Spinal cord (tissue), 10 donors: Measurements from ENCODE around the gene TRIP13. TPM values are rescaled to one million over a fixed set of nuclear protein-coding genes. Genes with fewer than 3 reads are reported as not detected.
"Not testable (repeated sequence)": the region's sequence is repeated elsewhere in the genome, so short reads cannot be mapped to it uniquely, and the experiment has no call there.

Experiments
- DNase-seq, 6 donors: peaks; one replicate each; pipeline versions ENCODE4 v3.0.0 to v3.0.0-alpha.2; 2013 to 2015; ENCODE audit warnings: low spot score in 6 of 6, low read depth in 4 of 6
- H3K27ac ChIP-seq: one replicate; pipeline ENCODE4 v1.5.1; 2013; ENCODE audit warnings: low read depth, low read length, control low read depth
- H3K27me3 ChIP-seq: one replicate; pipeline ENCODE4 v1.6.1; 2013; ENCODE audit warnings: low read length; ENCODE audit not compliant: control insufficient read depth, insufficient read depth
- H3K36me3 ChIP-seq: one replicate; pipeline ENCODE4 v1.6.1; 2013; ENCODE audit warnings: low read length; ENCODE audit not compliant: control insufficient read depth, insufficient read depth
- H3K4me1 ChIP-seq: one replicate; pipeline ENCODE4 v1.6.1; 2013; ENCODE audit warnings: low read length; ENCODE audit not compliant: control insufficient read depth, insufficient read depth
- H3K4me3 ChIP-seq: one replicate; pipeline ENCODE4 v1.5.1; 2013; ENCODE audit warnings: low read depth, low read length, control low read depth
- H3K9me3 ChIP-seq: one replicate; pipeline ENCODE4 v1.6.1; 2013; ENCODE audit warnings: low read length; ENCODE audit not compliant: control insufficient read depth, insufficient read depth
- WGBS: methylation state at CpG from one replicate; pipeline ENCODE4 v1.1.5; 2013; ENCODE audit warnings: missing lambda C conversion rate; ENCODE audit not compliant: insufficient coverage; 5-methylcytosine and 5-hydroxymethylcytosine counted together
- long read RNA-seq, 4 donors: transcript quantifications; one replicate each; lab custom pipeline, GENCODE V29; 2026
- polyA plus RNA-seq, 2 donors: library from polyadenylated mRNA; unstranded; fragments of 120-200 nt; gene quantifications; one replicate each; pipeline ENCODE4 v1.2.1, GENCODE V29; 2013; ENCODE audit not compliant: insufficient read length in 2 of 2
- total RNA-seq, 2 donors: library from RNA; depleted of rRNA in 1 of 2; stranded (reverse); fragments of 120-200 nt in 1 of 2; fragments of >200 nt in 1 of 2; gene quantifications; one replicate each; pipeline versions ENCODE4 v1.2.3 to v1.2.4, GENCODE V29; 2013 to 2014
- donor health status: healthy.

The TRIP13 gene, protein sequence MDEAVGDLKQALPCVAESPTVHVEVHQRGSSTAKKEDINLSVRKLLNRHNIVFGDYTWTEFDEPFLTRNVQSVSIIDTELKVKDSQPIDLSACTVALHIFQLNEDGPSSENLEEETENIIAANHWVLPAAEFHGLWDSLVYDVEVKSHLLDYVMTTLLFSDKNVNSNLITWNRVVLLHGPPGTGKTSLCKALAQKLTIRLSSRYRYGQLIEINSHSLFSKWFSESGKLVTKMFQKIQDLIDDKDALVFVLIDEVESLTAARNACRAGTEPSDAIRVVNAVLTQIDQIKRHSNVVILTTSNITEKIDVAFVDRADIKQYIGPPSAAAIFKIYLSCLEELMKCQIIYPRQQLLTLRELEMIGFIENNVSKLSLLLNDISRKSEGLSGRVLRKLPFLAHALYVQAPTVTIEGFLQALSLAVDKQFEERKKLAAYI
- total RNA-seq (1 to 10 TPM; 5.8 to 7.3 TPM), polyA plus RNA-seq (10 to 100 TPM in 1 of 2 donors, 1 to 10 TPM in 1; 9.8 to 10.4 TPM)
- long read RNA-seq, donor 1, partial matches to known transcripts, result 0 of 2 reads
- long read RNA-seq, donor 1, other reads (novel, unspliced or antisense), result 0 of 2 reads
- long read RNA-seq, donor 2, result 0 reads
- long read RNA-seq, donor 3, partial matches to known transcripts, result 0 of 1 reads
- long read RNA-seq, donor 3, other reads (novel, unspliced or antisense), result 0 of 1 reads
- long read RNA-seq, donor 4, partial matches to known transcripts, result 0 of 3 reads
- long read RNA-seq, donor 4, other reads (novel, unspliced or antisense), result 0 of 3 reads

DNA sequence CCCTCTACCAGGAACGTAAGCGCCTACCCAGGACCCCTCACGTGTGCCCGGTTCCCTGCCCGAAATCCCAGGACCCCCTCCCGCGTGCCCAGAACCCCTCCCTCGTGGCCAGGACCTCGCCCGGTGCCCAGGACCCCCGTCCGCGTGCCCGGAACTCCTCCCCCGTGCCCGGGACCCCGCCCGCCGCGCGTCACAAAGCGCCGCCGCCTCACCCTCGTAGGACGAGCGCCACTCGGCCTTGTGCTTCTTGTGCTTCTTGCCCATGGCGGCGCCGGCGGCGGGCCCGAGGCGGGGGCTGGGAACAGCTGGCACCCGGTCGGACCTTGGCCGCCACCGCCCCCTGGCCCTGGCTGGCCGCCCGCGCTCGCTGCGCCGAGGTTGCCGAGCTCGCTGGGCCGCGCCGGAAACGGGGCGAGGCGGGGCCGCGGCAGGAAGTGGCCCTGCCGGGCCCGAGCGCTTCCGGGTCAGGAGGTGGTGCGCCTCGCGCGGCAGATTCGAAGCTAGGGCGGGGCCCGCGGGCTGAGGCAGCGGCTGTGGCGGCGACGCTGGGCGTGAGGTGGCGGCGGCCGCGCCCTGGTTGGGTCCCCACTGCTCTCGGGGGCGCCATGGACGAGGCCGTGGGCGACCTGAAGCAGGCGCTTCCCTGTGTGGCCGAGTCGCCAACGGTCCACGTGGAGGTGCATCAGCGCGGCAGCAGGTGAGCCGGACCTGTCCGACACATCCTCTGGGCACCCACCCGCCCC is at the start of gene TRIP13, which contains the start of gene BRD9:
Gene TRIP13, plus strand, starts transcription at position 491 of the 743 bp plus-strand sequence. Its CDS starts 115 bp downstream, at position 606.
Gene BRD9, minus strand, starts transcription at position 408 of the 743 bp plus-strand sequence. Its CDS starts 144 bp downstream, at position 264.
- under 1% methylated on average over 91 of the region's 91 CpGs for WGBS
- Histone ChIP-seq H3K4me1 (peaks cover 25% of the 10 kb centered on the region), H3K36me3 (peaks cover 33% of the 10 kb centered on the region), H3K27ac (peak within 1 kb of the TSS; percentile 25), H3K27me3 (no peaks in the 10 kb centered on the region), H3K4me3 (peak within 1 kb of the TSS; percentile 84), H3K9me3 (no peaks in the 10 kb centered on the region)
- peak in 5 of 6 donors; percentile 49 to 93 (median 69) for DNase-seq

DNA sequence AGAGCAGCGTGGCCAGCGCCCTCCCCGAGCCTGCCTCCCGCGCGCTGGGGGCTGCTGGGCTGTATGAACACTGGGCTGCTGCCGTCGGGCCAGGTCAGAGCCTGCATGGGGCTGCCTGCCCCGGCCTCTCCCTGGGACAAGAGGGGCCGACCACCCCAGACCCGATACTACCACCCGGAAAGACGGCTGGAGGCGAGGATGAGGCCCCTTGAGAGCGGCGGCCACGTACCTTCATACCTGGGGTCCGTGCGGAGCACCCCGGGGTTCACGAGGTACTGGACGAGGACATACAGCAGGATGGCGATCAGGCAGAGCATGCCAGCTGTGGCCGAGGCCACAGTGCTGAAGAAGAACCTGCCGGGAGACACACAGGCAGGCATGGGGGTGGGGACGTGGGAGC is 49.3 kb upstream of the TRIP13 start:
- no CpG with 5 or more reads among the region's 26 CpGs for WGBS

DNA sequence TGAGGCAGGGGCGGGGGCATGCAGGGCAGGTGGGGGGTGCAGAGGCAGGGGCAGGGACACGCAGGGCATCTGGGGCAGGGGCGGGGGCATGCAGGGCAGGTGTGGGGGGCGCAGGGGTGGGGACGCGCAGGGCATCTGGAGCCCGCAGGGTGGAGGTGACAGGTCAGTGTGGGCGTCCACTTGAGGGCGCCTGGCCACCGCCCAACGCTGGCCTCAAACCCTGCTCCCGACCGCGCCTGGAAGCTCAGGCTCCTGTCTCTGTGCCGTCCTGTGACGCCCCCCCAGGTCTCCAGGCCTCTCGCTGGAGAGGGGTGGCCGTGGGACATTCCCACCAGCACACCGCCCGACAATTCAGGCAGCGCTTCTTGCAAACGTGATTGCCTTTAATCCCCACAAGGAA is 48.8 kb upstream of the TRIP13 start:
- H3K4me1 ChIP-seq, H3K27ac ChIP-seq, H3K27me3 ChIP-seq, H3K9me3 ChIP-seq, H3K4me3 ChIP-seq, DNase-seq: not testable (repeated sequence)
- peaks cover 51% of the 10 kb centered on the region for H3K36me3 ChIP-seq
- WGBS, result 80% methylated on average over 12 of the region's 22 CpGs

More for the DNA sequence above, 49.3 kb upstream of the TRIP13 start:
- DNase-seq, H3K9me3 ChIP-seq, H3K27ac ChIP-seq, H3K4me3 ChIP-seq, H3K4me1 ChIP-seq, H3K27me3 ChIP-seq: not testable (repeated sequence)
- peaks cover 48% of the 10 kb centered on the region for H3K36me3 ChIP-seq

DNA sequence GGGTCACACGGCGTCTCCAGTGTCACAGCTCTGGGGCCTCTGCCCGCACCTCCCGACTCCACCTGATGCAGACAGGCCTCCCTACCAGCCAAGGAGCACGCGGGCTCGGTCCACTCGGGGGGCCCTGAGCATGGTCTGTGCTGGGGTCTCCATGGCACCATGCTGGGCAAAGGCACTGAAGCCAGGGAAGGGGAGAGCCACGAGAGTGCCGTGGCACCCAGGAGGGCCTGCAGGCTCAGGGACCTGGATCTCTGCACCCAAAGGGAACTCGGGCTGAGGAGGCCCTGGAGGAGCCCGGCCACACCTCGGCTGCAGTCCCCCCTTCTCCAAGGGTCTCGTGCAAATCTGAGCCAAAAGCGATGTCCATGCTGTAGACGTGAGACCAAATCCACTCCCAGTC is 48.3 kb upstream of the TRIP13 start:
- not testable (repeated sequence) for H3K4me3 ChIP-seq, H3K27me3 ChIP-seq, H3K27ac ChIP-seq, DNase-seq, H3K4me1 ChIP-seq, H3K9me3 ChIP-seq
- H3K36me3 ChIP-seq, result peaks cover 53% of the 10 kb centered on the region
- WGBS, result 91% methylated on average over 14 of the region's 16 CpGs

DNA sequence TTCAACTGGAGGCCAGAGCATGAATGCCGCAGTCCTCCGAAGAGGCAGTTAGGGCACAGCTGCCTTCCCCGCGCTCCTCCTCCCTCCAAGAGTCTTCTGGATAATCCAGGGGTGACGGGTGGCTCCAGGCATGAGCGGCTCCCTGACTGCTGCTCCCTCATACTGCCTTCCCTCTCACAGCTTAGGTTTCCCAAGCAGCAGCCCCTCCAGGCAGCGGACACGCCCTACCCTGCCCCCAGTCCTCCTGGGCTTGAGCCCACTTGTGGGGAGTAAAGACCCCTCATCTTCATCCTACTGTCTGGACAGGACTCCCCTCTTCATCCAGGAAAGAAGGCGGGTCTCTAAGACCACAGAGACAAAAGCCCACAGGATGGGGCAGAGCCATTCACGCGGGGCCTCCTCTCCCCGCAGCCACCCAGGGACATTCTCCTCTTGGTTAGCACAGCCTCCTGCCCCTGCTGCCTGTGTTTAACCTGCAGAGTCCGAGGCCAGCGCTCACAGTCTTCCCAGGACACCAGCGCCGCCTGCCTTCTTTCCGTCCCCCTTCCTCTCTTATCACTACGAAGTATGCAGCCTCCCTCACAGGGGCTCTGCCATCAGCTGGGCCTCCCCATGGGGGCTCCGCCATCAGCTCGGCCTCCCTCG is 47.5 kb upstream of the TRIP13 start:
- peaks cover 59% of the 10 kb centered on the region for H3K36me3 ChIP-seq
- DNase-seq, H3K27me3 ChIP-seq, H3K9me3 ChIP-seq, H3K27ac ChIP-seq, H3K4me3 ChIP-seq: not testable (repeated sequence)
- 83% methylated on average over 8 of the region's 21 CpGs for WGBS
- peaks cover 14% of the 10 kb centered on the region for H3K4me1 ChIP-seq

DNA sequence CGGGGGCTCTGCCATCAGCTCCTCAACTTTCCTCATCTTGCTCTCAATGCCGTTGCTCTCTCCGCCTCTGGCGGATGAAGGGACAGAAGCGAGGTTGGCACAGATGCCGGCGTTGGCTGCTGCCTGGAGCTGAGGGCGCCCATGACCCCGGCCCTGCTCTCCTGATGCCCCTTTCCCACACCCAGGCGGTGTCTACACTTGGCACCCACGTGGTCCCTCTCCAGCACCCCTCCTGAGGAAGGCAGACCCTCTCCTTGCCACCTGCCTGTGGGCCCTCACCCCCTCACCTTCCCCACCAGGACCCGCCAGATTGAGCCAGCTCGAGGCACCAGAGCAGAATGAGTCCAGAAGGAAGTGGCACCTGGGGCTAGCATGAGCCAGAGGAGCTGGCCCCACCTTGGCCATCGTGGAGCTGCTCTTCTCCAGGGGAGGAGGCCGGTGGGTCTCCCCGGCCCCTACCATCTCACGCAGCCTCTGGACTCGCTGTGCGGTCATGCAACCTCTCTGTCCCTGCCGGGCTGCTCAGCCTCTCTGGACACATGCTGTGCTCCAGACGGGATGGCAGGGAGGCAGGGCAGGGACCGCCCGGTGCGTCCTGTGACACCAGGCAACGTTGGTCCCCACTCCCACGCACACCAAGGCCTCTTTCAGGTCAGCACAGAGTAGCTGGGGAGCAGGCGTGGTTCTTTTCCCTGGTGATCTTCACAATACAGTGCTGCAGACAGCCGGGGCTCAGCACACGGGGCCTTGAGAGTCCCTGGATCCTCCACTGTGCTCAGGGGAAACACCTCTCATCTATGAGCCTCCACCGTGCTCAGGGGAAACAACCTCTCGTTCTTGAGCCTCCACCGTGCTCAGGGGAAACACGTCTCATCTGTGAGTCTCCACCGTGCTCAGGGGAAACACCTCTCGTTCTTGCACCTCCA is 46.7 kb upstream of the TRIP13 start:
- DNase-seq, H3K9me3 ChIP-seq, H3K27ac ChIP-seq, H3K4me3 ChIP-seq, H3K27me3 ChIP-seq: not testable (repeated sequence)
- Histone ChIP-seq H3K36me3 (peaks cover 54% of the 10 kb centered on the region), H3K4me1 (peaks cover 18% of the 10 kb centered on the region)
- WGBS, result 87% methylated on average over 11 of the region's 35 CpGs

DNA sequence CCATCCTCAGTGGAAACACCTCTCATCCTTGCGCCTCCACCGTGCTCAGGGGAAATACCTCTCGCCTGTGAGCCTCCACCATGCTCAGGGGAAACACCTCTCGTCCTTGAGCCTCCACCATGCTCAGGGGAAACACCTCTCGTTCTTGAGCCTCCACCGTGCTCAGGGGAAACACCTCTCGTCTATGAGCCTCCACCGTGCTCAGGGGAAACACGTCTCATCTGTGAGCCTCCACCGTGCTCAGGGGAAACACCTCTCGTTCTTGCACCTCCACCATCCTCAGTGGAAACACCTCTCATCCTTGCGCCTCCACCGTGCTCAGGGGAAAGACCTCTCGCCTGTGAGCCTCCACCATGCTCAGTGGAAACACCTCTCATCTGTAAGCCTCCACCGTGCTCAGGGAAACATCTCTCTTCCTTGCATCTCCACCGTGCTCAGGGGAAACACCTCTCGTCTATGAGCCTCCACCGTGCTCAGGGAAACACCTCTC is 46.0 kb upstream of the TRIP13 start:
- H3K4me3 ChIP-seq, H3K27ac ChIP-seq, H3K9me3 ChIP-seq, H3K27me3 ChIP-seq, DNase-seq: not testable (repeated sequence)
- 83% methylated on average over 18 of the region's 18 CpGs for WGBS
- H3K36me3 ChIP-seq, result peaks cover 47% of the 10 kb centered on the region
- H3K4me1 ChIP-seq, result peaks cover 18% of the 10 kb centered on the region

DNA sequence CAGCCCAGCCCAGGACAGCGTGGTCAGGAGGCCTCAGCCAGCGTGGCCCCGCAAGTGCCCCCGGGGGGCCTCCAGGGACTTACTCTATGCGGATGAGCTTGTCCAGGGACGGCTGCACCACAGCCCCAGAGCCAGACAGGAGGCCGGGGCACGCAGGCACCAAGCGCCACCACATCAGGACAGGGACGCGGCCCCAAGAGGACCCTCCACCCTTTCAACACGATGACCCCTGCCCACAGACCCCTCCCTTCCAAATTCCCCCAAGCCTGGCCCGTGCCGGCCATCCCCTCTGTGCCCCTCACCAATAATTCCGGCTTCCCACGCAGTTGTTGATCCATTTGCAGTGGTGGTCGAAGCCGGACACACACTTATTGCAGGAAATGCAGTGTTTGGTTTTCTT is 45.5 kb upstream of the TRIP13 start:
- Histone ChIP-seq H3K36me3 (peaks cover 43% of the 10 kb centered on the region), H3K4me1 (peaks cover 18% of the 10 kb centered on the region)
- not testable (repeated sequence) for H3K4me3 ChIP-seq, H3K27me3 ChIP-seq, DNase-seq, H3K9me3 ChIP-seq, H3K27ac ChIP-seq
- no CpG with 5 or more reads among the region's 18 CpGs for WGBS
